Astrocyte (in vitro differentiated cells and primary cell): ENCODE data around the gene SMIM43. TPM values are rescaled to one million over a fixed set of nuclear protein-coding genes. Genes with fewer than 3 reads are reported as not detected.

Experiments used
- DNase-seq: peaks from one replicate; pipeline ENCODE4 v3.0.0-alpha.2; 2010; ENCODE audit warnings: low read depth
- FAIRE-seq: peaks from 2 replicates; lab custom pipeline; 2011; peaks lifted over from hg19 to GRCh38; lab: Jason Lieb, UNC
- H2AFZ ChIP-seq: 2 replicates; pipeline ENCODE4 v1.6.0; 2012; ENCODE audit warnings: low read depth, low read length, inconsistent platforms
- H3K27ac ChIP-seq: 2 replicates; pipeline ENCODE4 v1.5.1; 2011; ENCODE audit warnings: low read depth, low read length, inconsistent platforms
- H3K27me3 ChIP-seq: 2 replicates; pipeline ENCODE4 v1.6.0; 2011; ENCODE audit warnings: low read length, inconsistent platforms; ENCODE audit not compliant: insufficient read depth
- H3K36me3 ChIP-seq: 2 replicates; pipeline ENCODE4 v1.5.1; 2011; ENCODE audit warnings: low read length, inconsistent platforms; ENCODE audit not compliant: insufficient read depth
- H3K4me1 ChIP-seq: 2 replicates; pipeline ENCODE4 v1.5.1; 2011; ENCODE audit warnings: low read length, inconsistent platforms; ENCODE audit not compliant: insufficient read depth
- H3K4me2 ChIP-seq: 2 replicates; pipeline ENCODE4 v1.6.0; 2012; ENCODE audit warnings: low read length, inconsistent platforms
- H3K4me3 ChIP-seq: 2 replicates; pipeline ENCODE4 v1.5.1; 2011; ENCODE audit warnings: low read depth, mild to moderate bottlenecking, low read length, inconsistent platforms; ENCODE audit not compliant: insufficient read depth
- H3K79me2 ChIP-seq: 2 replicates; pipeline ENCODE4 v1.6.0; 2012; ENCODE audit warnings: mild to moderate bottlenecking, low read length, inconsistent platforms; ENCODE audit not compliant: insufficient read depth
- H3K9ac ChIP-seq: 2 replicates; pipeline ENCODE4 v1.6.0; 2012; ENCODE audit warnings: mild to moderate bottlenecking, low read length, inconsistent platforms
- H3K9me3 ChIP-seq: 2 replicates; pipeline ENCODE4 v1.5.1; 2012; ENCODE audit warnings: low read depth, mild to moderate bottlenecking, low read length, inconsistent platforms; ENCODE audit not compliant: insufficient read depth
- H4K20me1 ChIP-seq: 2 replicates; pipeline ENCODE4 v1.6.0; 2012; ENCODE audit warnings: low read length, inconsistent platforms; ENCODE audit not compliant: insufficient read depth
- H3K27ac Mint-ChIP-seq: one replicate; pipeline ENCODE4 v1.8.0; 2021; ENCODE audit warnings: mild to moderate bottlenecking, mixed read lengths; ENCODE audit not compliant: unreplicated experiment
- H3K27me3 Mint-ChIP-seq: one replicate; pipeline ENCODE4 v1.8.0; 2021; ENCODE audit warnings: low read depth, mixed read lengths; ENCODE audit not compliant: unreplicated experiment
- H3K36me3 Mint-ChIP-seq: one replicate; pipeline ENCODE4 v1.8.0; 2021; ENCODE audit warnings: low read depth, mixed read lengths; ENCODE audit not compliant: unreplicated experiment
- H3K4me1 Mint-ChIP-seq: one replicate; pipeline ENCODE4 v1.8.0; 2021; ENCODE audit warnings: low read depth, mixed read lengths; ENCODE audit not compliant: unreplicated experiment
- H3K4me3 Mint-ChIP-seq: one replicate; pipeline ENCODE4 v1.8.0; 2021; ENCODE audit warnings: mild to moderate bottlenecking, moderate library complexity, mixed read lengths; ENCODE audit not compliant: unreplicated experiment
- H3K9me3 Mint-ChIP-seq: one replicate; pipeline ENCODE4 v1.8.0; 2021; ENCODE audit warnings: mild to moderate bottlenecking, mixed read lengths; ENCODE audit not compliant: unreplicated experiment
- EZH2 ChIP-seq: IDR thresholded peaks from 2 replicates; pipeline ENCODE4 v1.6.1; 2012; ENCODE audit warnings: mild to moderate bottlenecking, low read length, inconsistent platforms; ENCODE audit not compliant: insufficient read depth
- total RNA-seq: library from RNA; stranded (reverse); gene quantifications from 2 replicates; pipeline ENCODE4 v1.2.1, GENCODE V29; 2021
- TF ChIP-seq, protein P1 (sequence below): IDR thresholded peaks from 2 replicates; pipeline ENCODE4 v1.5.1; 2011; ENCODE audit warnings: low read depth, mild to moderate bottlenecking, inconsistent platforms, low read length, moderate library complexity; ENCODE audit not compliant: insufficient read depth

The SMIM43 gene
- total RNA-seq, 1 donor from 2014 or later = not detected

GRCh38 chr4:121785479-121785878, 20.5 kb upstream of the SMIM43 start:
- Histone ChIP-seq H3K79me2 (no peaks in the 10 kb centered on the region), H2AFZ (peak overlapping the region; percentile 29), H3K9me3 (no peaks in the 10 kb centered on the region), H3K4me1 (peaks cover 30% of the 10 kb centered on the region), H3K4me2 (peak overlapping the region; percentile 50), H3K4me3 (no peak overlapping the region), H4K20me1 (no peaks in the 10 kb centered on the region), H3K36me3 (no peaks in the 10 kb centered on the region), H3K9ac (peak overlapping the region; percentile 61), H3K27ac (peak overlapping the region; percentile 88), H3K27me3 (no peaks in the 10 kb centered on the region)
- H3K27me3 Mint-ChIP-seq = peaks cover 6% of the 10 kb centered on the region
- DNase-seq = peak; percentile 41
- peak overlapping the region; percentile 75 for H3K27ac Mint-ChIP-seq
- H3K36me3 Mint-ChIP-seq = no peaks in the 10 kb centered on the region
- H3K9me3 Mint-ChIP-seq = peaks cover 4% of the 10 kb centered on the region
- H3K4me1 Mint-ChIP-seq = peaks cover 31% of the 10 kb centered on the region
- no peak for FAIRE-seq
- no peak overlapping the region for H3K4me3 Mint-ChIP-seq
- TF ChIP-seq EZH2 = no peak
- TF ChIP-seq, protein P1, sequence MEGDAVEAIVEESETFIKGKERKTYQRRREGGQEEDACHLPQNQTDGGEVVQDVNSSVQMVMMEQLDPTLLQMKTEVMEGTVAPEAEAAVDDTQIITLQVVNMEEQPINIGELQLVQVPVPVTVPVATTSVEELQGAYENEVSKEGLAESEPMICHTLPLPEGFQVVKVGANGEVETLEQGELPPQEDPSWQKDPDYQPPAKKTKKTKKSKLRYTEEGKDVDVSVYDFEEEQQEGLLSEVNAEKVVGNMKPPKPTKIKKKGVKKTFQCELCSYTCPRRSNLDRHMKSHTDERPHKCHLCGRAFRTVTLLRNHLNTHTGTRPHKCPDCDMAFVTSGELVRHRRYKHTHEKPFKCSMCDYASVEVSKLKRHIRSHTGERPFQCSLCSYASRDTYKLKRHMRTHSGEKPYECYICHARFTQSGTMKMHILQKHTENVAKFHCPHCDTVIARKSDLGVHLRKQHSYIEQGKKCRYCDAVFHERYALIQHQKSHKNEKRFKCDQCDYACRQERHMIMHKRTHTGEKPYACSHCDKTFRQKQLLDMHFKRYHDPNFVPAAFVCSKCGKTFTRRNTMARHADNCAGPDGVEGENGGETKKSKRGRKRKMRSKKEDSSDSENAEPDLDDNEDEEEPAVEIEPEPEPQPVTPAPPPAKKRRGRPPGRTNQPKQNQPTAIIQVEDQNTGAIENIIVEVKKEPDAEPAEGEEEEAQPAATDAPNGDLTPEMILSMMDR = no peak

GRCh38 chr4:121784975-121785374, 20.0 kb upstream of the SMIM43 start:
- FAIRE-seq = peak; percentile 78
- peak overlapping the region; percentile 75 for H3K27ac Mint-ChIP-seq
- peak overlapping the region; percentile 88 for H3K27ac ChIP-seq

DNA sequence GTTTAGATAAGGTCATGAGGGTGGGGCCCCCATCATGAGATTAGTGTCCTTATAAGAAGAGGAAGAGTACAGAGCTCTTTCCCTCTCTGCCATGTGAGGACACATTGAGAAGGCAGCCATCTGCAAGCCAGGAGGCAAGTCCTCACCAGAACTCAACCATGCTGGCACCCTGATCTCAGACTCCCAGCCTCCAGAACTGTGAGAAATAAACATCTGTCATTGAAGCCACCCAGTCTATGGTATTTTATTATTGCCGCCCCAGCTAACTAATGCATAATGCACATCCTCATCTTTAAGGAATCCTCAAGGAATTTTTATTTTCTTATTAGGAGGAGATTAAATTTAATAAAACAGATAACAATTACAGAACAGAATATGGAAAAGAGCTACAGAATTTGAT, 19.4 kb upstream of the SMIM43 start:
- no peaks in the 10 kb centered on the region for H4K20me1 ChIP-seq
- Mint-ChIP-seq H3K9me3 (peaks cover 4% of the 10 kb centered on the region), H3K4me1 (peaks cover 20% of the 10 kb centered on the region), H3K27me3 (peaks cover 6% of the 10 kb centered on the region), H3K27ac (peak overlapping the region; percentile 75), H3K36me3 (no peaks in the 10 kb centered on the region), H3K4me3 (no peak overlapping the region)
- no peak overlapping the region for H3K4me3 ChIP-seq
- no peaks in the 10 kb centered on the region for H3K27me3 ChIP-seq
- no peak overlapping the region for H3K4me2 ChIP-seq
- TF ChIP-seq, protein P1 = no peak
- no peak for TF ChIP-seq EZH2
- DNase-seq = peak; percentile 32
- H3K9me3 ChIP-seq = no peaks in the 10 kb centered on the region
- H3K36me3 ChIP-seq = no peaks in the 10 kb centered on the region
- H3K79me2 ChIP-seq = no peaks in the 10 kb centered on the region
- peaks cover 20% of the 10 kb centered on the region for H3K4me1 ChIP-seq
- H2AFZ ChIP-seq = no peak overlapping the region
- FAIRE-seq = no peak
- H3K27ac ChIP-seq = peak overlapping the region; percentile 82
- no peak overlapping the region for H3K9ac ChIP-seq

More at GRCh38 chr4:121784975-121785374, 20.0 kb upstream of the SMIM43 start:
- no peaks in the 10 kb centered on the region for H3K36me3 Mint-ChIP-seq
- TF ChIP-seq, protein P1 = no peak
- no peak for TF ChIP-seq EZH2
- Histone ChIP-seq H4K20me1 (no peaks in the 10 kb centered on the region), H3K4me2 (peak overlapping the region; percentile 50), H2AFZ (peak overlapping the region; percentile 29), H3K4me3 (no peak overlapping the region), H3K4me1 (peaks cover 25% of the 10 kb centered on the region), H3K9ac (peak overlapping the region; percentile 61), H3K27me3 (no peaks in the 10 kb centered on the region), H3K79me2 (no peaks in the 10 kb centered on the region), H3K9me3 (no peaks in the 10 kb centered on the region), H3K36me3 (no peaks in the 10 kb centered on the region)
- H3K4me3 Mint-ChIP-seq = peak overlapping the region; percentile 35
- H3K4me1 Mint-ChIP-seq = peaks cover 26% of the 10 kb centered on the region
- H3K27me3 Mint-ChIP-seq = peaks cover 6% of the 10 kb centered on the region
- peaks cover 4% of the 10 kb centered on the region for H3K9me3 Mint-ChIP-seq
- peak; percentile 97 for DNase-seq
